8988T (cell line): ENCODE data around the gene DAP.

ENCODE experiments used
- DNase-seq: peaks from one replicate; pipeline ENCODE4 v3.0.0; 2011

The DAP gene

DNA sequence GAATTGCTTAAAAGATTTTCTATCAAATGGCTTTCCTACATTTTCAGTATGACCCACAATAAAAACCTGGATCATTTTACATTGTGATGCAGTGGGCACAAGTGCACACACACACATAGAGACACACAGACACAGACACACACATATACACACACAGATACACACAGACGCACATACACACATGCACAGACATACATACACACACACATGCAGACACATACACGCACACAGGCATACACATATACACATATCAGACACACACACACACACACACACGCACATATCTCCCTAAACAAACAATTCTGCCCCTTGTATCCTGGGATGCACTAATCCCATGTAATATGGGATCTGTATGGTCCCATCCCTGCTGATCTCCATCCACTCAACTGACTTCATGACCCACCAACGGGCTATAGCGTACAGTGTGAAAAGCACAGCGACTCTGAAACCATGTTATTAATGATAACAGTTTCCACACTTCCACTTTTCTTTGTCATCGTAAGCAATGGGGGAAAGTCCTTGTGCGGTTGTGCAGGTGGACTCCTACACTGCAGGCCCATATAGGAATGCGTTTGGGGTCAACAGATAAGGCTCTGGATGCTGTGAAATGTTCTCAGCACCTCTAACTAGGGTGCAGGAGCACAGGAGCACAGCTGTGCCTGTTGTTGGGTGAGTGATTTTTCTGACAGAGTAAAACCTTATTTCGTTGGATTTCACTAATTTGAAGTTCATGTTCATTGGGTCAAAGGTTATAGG is 52.7 kb downstream of the DAP start:
- DNase-seq, result no peak

DNA sequence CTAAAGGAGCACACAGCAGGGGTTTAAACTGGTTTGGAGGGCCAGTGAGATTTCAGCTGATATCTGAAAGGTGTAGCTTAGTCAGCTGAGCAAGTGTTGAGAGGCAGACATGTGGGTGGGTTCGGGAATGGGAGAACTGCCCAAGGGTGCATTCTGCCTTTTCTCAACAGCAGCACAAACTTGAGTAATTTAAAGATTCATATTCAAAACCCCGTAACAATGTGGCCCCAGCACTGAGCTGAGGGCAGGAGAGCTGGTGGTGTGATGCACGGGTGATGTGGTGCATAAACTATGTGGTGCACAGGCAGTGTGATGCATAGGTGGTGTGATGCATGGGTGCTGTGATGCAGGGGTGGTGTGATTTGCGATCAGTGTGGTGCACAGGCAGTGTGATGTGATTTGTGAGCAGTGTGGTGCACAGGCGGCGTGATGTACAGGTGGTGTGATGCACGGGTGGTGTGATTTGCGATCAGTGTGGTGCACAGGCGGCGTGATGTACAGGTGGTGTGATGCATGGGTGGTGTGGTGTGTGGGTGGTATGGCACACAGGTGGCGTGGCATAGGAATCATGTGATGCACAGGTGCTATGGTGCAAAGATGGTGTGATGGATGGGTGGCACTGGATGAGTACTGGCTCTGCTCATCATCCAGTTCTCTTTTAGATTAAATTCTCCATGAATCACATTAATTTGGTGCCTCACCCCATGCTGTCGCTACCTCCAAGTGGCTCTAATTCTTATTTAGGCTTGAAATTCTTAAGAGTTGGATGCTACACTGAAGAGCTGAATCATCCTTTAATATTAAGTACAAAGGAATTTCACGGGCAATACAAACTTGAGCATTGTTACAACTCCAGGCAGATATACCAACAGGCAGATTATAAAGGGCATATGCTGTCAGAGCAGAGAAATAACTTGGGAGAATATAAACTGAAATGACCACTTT is 53.6 kb downstream of the DAP start:
- no peak for DNase-seq

DNA sequence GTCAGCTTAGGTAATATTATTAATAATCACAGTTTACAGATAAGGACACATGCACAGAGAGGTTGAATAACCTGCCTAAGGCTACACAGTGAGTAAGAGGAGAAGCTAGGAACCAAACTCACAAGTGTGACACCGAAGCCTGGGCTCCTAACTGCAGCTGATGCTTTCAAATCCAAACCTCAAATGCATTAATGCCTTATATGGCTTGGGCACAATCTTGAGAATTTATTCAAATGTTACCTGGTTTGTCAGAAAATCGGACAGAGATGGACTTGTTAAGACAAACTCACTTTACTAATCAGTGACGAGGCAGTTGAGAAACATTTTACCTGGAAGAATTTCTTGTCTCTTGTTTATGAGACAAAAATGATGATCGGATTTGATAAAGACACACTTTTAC is 54.7 kb downstream of the DAP start:
- DNase-seq, result no peak

DNA sequence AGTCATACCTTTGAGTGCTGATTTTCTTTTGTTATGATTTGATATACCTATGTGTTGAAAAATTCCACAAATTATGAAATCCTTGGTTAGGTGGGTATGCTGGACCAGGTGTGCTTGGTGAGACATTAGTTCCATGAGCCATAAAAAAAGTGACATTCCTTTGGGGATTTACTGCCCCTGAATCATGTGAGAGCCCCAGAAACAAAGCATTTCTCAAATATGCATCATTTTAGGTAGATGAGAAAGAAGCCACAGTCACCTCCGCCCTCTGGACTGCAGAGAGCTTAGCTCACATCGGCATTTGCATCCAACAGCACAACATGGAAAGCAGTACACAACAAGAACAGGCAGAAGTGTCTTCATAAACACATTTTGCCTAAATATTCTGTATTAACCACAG is 55.3 kb downstream of the DAP start:
- peak; percentile 52 for DNase-seq

DNA sequence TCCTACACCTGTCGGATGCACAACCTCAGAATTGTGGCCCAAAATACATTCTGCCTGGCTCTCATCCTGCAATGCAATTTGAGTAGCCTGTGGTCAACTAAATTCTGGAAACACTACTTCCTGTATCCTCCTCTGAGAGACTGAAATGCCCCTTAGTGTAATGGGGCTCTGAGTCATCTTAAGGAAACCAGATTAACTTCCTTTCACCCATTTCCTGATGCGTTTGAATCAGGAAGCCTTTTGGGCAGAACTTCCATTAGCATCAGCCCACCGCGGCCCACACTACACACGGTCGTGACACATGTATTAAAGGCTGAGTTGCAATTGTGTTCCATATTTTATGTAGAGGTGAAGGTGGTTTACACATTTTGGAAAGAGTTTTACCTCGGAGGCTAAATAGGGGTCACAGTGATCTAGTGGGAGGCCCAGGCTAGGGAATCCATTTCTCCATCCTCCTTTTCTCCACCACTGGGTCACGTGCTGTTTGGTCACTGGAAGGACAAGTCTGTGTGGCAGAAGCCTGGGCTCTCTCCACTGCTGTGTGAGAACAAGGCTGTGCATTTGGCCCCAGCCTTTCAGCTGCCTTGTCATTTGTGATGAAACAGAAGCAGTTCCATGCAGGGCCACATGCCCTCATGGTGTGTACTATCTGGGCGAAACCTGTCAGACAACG is 55.9 kb downstream of the DAP start:
- peak; percentile 61 for DNase-seq

GRCh38 chr5:10703676-10704075 is 57.4 kb downstream of the DAP start:
- DNase-seq, result no peak

GRCh38 chr5:10702911-10703491 is 58.0 kb downstream of the DAP start:
- no peak for DNase-seq

DNA sequence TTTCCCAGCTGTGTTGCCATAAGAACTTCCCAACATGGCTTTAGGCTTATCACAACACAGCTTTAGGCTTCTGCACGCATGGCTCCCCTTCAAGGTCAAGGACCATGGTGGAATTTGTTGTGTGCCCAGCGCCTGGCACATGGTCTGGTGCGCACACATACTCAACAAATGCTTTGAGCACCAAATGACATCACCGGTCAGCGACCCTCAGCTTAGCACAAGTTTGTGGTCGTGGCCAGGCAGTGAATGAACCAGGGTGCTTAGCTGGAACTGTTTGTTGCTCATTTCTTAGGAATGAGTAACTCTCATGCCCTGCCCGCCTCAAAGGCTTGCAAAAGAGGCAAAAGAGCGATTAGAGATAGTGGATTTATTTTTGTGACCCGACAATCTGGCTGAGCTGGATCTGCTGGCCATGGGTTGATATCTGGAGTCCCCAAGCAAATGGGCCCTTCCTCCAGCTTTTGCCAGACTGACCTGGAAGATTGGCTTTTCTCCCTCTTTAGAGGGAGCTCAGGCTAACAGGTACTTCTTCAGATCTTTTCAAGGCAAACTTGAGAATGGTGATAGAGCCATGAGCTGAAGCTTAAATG is 58.9 kb downstream of the DAP start:
- no peak for DNase-seq

DNA sequence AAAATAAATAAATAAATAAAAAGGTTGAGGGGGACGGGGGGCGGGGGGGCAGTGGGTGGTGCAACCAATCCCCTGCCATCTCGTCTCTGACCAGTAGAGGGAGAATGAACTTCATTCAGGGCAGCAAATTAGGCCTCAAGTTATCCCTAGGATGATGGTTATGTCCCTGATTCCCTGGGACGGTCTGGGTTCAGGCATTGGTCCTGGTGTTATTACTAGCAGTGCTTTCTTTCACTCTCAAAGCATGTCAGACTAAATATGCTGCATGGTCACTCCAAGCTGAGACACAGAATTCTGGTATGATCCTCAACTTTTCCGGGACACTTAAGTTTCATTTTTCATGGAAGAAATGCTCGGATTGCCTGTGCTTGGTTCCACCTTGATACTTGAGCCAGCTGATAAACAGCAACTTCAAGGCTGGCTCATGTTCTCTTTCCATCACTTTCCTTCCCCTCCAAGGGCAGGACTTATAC is 59.4 kb downstream of the DAP start:
- no peak for DNase-seq

DNA sequence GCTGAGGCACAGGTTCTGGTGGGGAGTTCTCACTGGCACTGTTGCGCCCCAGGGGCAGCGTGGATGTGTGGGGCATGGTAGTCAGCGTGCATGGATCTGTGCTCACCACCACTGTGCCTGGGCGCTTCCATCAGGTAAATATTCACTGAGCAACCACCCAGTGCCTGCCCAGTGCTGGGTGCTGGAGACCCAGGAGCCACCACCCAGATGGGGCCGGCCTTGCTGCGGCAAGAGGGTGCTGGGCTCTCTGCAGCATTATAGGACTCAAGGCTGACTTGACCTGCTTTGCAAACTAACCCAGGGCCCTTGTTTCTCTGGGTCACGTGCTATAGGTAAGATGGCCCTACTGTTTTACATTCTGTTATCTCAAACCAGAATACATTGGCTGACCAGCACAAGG is 60.5 kb downstream of the DAP start:
- no peak for DNase-seq

- no peak for DNase-seq
Measured at GRCh38 chr5:10699987-10700386, 61.0 kb downstream of the DAP start.

- no peak for DNase-seq
Measured at GRCh38 chr5:10699281-10699874, 61.7 kb downstream of the DAP start.

DNA sequence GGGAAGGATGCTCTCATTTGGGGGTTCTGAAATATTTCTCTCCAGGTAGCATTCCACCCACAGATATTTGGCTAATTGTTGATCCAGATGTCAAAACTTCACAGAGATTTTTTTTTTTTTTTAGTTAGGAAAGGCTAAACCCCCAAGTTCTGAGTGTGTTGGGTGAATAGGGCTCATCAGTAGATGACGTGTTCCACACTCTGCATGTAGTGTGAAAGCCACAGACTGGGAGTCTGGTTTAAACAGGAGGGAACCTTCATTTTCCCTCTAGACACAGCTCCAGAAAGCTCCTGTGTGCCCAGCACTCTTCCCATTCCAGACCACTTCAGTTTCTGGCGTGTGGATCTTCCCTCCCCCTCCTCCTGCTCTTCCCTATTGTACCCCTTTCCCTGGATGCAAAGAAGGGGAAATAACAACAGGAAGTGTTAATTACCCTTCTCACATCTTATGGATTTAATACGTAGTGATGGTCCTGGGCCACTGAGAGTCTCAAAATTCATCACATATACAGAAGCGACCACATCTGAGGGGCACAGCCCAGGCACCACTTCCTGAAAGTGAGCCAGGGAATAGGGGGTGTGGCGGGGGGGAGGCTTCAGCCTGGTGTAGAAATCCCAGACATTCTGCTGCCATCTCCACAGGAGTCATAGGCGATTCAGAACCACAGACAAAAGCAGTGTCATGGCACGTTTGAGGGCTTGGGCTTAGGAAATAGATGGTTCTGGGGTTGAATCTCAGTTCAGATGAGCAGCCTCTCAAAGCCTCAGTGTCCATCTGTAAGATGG is 65.1 kb downstream of the DAP start:
- no peak for DNase-seq

DNA sequence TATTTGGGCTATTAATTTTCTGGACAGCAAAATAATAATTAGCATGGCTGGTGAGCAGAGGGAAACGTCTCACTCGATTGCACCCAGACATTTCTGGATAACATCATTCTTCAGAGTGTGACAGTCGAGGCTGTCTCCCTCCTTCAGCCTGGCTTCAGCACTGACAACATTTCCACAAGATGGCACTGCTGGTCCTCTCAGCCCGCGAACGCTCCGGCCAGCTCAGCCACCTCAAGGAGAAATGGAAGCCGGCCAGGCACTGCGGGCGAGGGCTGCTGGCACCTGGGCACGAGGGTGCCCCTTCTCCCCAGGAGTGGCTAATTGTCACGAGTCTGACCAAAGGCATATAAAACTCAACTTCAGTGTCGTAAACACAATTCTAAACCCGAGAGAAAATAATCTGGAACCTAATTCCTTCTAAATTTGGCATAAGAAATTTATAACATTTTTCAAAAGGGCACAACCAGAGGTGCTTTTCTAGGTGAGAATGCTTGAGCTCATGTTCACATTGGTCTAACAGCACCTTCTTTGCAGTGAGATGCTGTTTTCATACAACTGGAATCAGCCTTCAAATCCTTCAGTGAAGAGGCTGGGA is 65.9 kb downstream of the DAP start:
- peak; percentile 85 for DNase-seq

DNA sequence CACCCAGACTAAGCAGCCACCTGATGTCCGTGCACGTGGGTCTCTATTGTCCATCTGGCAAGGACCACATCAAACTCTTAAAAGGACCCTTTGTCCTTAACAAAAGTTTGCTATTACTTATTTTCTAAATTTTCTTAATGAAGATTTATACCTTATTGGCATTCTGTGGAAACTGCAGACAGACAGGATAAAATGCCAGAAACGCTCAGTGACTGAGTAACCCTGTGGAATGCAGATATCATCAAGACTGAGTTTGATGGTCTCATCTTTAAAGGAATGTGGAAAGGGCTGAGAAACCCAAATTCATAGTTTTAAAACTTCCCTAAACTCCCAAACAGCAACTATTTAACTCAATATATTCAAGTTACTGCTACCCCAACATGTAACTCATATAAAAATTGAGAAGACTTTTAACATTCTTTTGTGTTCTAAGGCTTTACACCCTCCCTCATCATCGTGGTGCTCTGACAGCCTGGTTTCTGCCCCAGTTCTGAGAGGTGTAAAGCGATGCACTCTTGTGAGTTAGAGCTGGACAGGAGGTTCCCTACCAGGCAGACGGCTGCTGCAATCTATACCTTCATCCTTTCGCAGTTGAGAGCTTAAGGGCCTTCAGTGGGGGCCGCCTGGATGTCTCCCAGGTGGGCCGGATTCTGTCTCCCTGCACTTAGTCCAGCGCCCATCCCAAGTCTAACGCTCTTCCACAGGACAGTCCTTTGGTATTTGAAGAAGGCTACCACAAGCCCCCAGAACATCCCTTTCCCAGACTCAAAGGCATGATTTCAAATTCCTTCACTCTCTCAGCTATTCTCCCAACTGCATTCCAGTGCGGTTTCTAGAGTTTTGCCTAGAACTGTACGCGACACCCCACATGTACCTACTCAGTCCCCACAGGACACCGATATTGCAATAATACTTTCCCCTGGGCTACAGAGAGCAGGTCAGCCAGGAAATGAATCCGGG is 68.9 kb downstream of the DAP start:
- DNase-seq, result no peak

DNA sequence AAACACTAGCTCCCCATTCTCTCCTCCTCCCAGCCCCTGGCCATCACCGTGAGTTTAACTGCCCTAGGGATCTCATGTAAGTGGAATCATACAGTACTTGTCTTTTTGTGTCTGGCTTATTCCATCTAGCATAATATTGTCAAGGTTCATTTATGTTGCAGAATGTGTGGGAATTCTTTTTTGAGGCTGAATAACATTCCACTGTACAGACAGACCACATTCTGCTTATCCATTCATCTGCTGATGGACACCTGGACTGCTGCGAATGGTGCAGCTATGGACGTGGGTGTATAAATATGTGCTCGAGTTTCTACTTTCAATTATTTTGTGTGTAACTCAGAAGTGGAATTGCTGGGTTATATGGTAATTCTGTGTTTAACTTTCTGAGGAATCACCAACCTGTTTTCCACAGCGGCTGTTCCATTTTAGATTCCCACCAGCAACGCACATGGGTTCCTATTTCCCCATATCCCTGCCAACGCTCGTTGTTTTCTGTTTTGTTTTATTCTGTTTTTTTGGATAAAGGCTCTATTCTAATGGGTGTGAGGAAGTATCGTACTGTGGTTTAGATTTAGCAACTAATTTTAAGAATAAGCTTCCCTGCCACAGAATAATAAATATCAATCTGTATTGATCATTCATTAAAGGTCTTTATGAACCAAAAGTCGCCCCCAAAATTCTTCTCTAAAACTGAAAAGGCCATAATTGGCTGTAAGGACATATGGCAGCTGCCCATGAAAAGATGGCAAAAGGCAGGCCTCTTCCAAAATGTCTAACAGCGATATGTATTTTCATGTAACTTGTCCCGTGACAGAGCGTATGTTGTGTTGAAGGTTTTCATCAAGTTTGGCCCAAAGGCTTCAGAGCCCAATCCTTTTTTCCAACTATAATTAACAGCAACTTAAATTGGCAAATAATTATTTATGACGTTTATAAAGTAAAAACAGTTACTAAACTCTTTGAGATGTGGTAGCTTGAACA is 70.3 kb downstream of the DAP start:
- no peak for DNase-seq

- DNase-seq, result peak; percentile 87
Measured at GRCh38 chr5:10689391-10690081, 71.5 kb downstream of the DAP start.

DNA sequence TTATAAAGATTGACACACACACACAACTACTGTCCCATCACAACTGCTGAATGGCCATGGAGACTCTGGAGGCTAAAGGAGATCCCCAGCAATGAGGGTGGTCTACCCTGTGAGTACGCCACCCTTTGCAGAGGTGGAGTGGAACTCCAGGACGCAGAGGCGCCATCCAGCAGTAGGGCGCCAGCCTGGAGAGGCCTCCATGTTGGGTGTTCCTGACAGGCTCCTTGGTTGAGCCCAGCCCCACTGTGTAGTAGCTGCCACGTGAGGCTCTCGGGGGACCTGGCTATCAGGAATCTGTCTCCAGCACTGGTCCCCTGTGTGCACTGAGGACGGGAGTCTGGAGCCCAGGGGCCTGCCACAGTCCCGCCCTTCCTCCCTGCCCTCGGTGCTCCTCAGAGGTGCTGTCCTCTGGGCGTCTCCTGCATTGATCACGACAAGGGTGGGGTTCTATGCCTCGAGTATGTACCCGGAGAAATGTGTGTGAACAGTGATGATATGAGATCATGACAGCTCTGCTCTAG is 72.3 kb downstream of the DAP start:
- no peak for DNase-seq
